GM12878 (cell line): ENCODE results near the gene HDHD3. TPM values are rescaled to one million over a fixed set of nuclear protein-coding genes. Genes with fewer than 3 reads are reported as not detected.

Experiments
- ATAC-seq: fragments of 200-7000 bp; cut with Tn5 transposase; 3 replicates; pipeline ENCODE4 v1.9.1; 2020; ENCODE audit warnings: mild to moderate bottlenecking, moderate library complexity
- BruUV-seq: library from RNA; stranded (reverse); fragments of 400-500 nt; replicated peaks from 2 replicates; lab custom pipeline; 2021; lab: Mats Ljungman, UMichigan
- CTCF ChIA-PET: fragments of 300-600 bp; sonication (Branson Sonifier 250); formaldehyde crosslinking; extraction: SDS; loops from one replicate; lab custom pipeline; 2021; ENCODE audit warnings: inconsistent platforms; lab: Yijun Ruan, JAX
- POLR2A ChIA-PET: fragments of 350-600 bp; formaldehyde crosslinking; extraction: SDS; loops from one replicate; lab custom pipeline; 2021; ENCODE audit warnings: inconsistent platforms; lab: Charles Lee
- RAD21 ChIA-PET: fragments of 300-600 bp; sonication (Branson Sonifier 250); formaldehyde crosslinking; loops from one replicate; lab custom pipeline; 2023; ENCODE audit warnings: antibody characterized with exemption; ENCODE audit not compliant: unreplicated experiment; lab: Charles Lee
- SMC1A ChIA-PET: fragments of 300-600 bp; sonication (Branson Sonifier 250); formaldehyde crosslinking; loops from one replicate; lab custom pipeline; 2023; ENCODE audit not compliant: unreplicated experiment, uncharacterized antibody; lab: Charles Lee
- DNase-seq: peaks from one replicate; pipeline ENCODE4 v3.0.0-alpha.2; 2011; ENCODE audit warnings: low read depth, low spot score
- FAIRE-seq: peaks from 3 replicates; lab custom pipeline; 2011; peaks lifted over from hg19 to GRCh38; lab: Jason Lieb, UNC
- H2AFZ ChIP-seq: 2 replicates; pipeline ENCODE4 v1.6.0; 2011; ENCODE audit warnings: low read depth, low read length, control low read depth; ENCODE audit not compliant: control insufficient read depth
- H3K27ac ChIP-seq: 2 replicates; pipeline ENCODE4 v1.5.1; 2011; ENCODE audit warnings: control low read depth; ENCODE audit not compliant: control insufficient read depth, insufficient read depth
- H3K27me3 ChIP-seq, 2 experiments: replicated peaks in 1 of 2; 2 replicates each; pipeline versions ENCODE4 v1.6.0 to v1.6.1; 2011; ENCODE audit warnings: low read length in 1 of 2; ENCODE audit not compliant: control insufficient read depth in 2 of 2, insufficient read depth in 2 of 2
- H3K36me3 ChIP-seq, 2 experiments: 2 replicates each; pipeline ENCODE4 v1.5.1; 2011; ENCODE audit warnings: low read length in 1 of 2; ENCODE audit not compliant: control insufficient read depth in 2 of 2, insufficient read depth in 2 of 2
- H3K4me1 ChIP-seq: 2 replicates; pipeline ENCODE4 v1.6.1; 2011; ENCODE audit warnings: mild to moderate bottlenecking, low read length, moderate library complexity, mixed read lengths; ENCODE audit not compliant: control insufficient read depth, insufficient read depth
- H3K4me2 ChIP-seq: 2 replicates; pipeline ENCODE4 v1.6.0; 2011; ENCODE audit warnings: control low read depth; ENCODE audit not compliant: control insufficient read depth, insufficient read depth
- H3K4me3 ChIP-seq: fragments of 200-600 bp; sonication (generic); 2 replicates; pipeline ENCODE4 v1.5.1; 2016
- H3K79me2 ChIP-seq: 2 replicates; pipeline ENCODE4 v1.6.0; 2011; ENCODE audit warnings: low read length; ENCODE audit not compliant: control insufficient read depth, insufficient read depth
- H3K9ac ChIP-seq: 2 replicates; pipeline ENCODE4 v1.8.0; 2011; ENCODE audit warnings: low read length, control low read depth, mixed read lengths; ENCODE audit not compliant: control insufficient read depth, insufficient read depth
- H3K9me3 ChIP-seq: replicated peaks from 3 replicates; pipeline ENCODE4 v1.5.1; 2011; ENCODE audit warnings: mild to moderate bottlenecking, low read length; ENCODE audit not compliant: control insufficient read depth, insufficient read depth
- H4K20me1 ChIP-seq: 2 replicates; pipeline ENCODE4 v1.6.0; 2011; ENCODE audit not compliant: control insufficient read depth, insufficient read depth
- BCL3 ChIP-seq: IDR thresholded peaks from 2 replicates; pipeline ENCODE4 v1.6.1; 2011; ENCODE audit warnings: borderline replicate concordance, low read depth, mild to moderate bottlenecking, moderate library complexity, low read length; ENCODE audit not compliant: insufficient read depth, poor library complexity, severe bottlenecking
- CHD4 ChIP-seq: fragments of 200-600 bp; sonication (generic); IDR thresholded peaks from 2 replicates; pipeline ENCODE4 v1.6.1; 2016; ENCODE audit warnings: mild to moderate bottlenecking
- ETV6 ChIP-seq, 2 experiments: fragments of 450-650 bp in 1 of 2; IDR thresholded peaks in 1 of 2; conservative IDR thresholded peaks in 1 of 2; 2 replicates each; pipeline ENCODE4 v1.6.1; 2014; ENCODE audit warnings: antibody characterized with exemption in 1 of 2, borderline replicate concordance in 1 of 2, low read depth in 1 of 2, mild to moderate bottlenecking in 1 of 2, moderate library complexity in 1 of 2
- FOXK2 ChIP-seq: fragments of 450-650 bp; IDR thresholded peaks from 2 replicates; pipeline ENCODE4 v1.6.1; 2017; ENCODE audit warnings: mild to moderate bottlenecking, moderate library complexity
- MTA3 ChIP-seq: IDR thresholded peaks from 2 replicates; pipeline ENCODE4 v1.6.1; 2012; ENCODE audit warnings: low read length, inconsistent platforms, borderline replicate concordance
- MYC ChIP-seq: IDR thresholded peaks from 2 replicates; pipeline ENCODE4 v1.6.1; 2011; ENCODE audit warnings: mild to moderate bottlenecking, low read length, moderate library complexity, inconsistent platforms; ENCODE audit not compliant: insufficient read depth, insufficient replicate concordance, insufficient read length, severe bottlenecking
- NFIC ChIP-seq: IDR thresholded peaks from 2 replicates; pipeline ENCODE4 v1.6.1; 2012; ENCODE audit warnings: low read depth, mild to moderate bottlenecking, inconsistent platforms, low read length, moderate library complexity
- NFYB ChIP-seq: IDR thresholded peaks from 2 replicates; pipeline ENCODE4 v1.6.1; 2011; ENCODE audit warnings: low read depth, mild to moderate bottlenecking, low read length, improper control_type of control experiment, moderate library complexity; ENCODE audit not compliant: insufficient read depth
- SIN3A ChIP-seq: IDR thresholded peaks from 2 replicates; pipeline ENCODE4 v1.6.1; 2012; ENCODE audit warnings: low read depth, low read length, improper control_type of control experiment
- STAT1 ChIP-seq: fragments of 450-650 bp; conservative IDR thresholded peaks from 2 replicates; pipeline ENCODE4 v1.6.1; 2014; ENCODE audit warnings: antibody characterized with exemption, mild to moderate bottlenecking
- ZBTB11 ChIP-seq: fragments of 450-650 bp; formaldehyde crosslinking; IDR thresholded peaks from 2 replicates; pipeline ENCODE4 v1.5.0; 2022; ENCODE audit warnings: mild to moderate bottlenecking, missing genetic modification characterization
- ZZZ3 ChIP-seq: IDR thresholded peaks from 2 replicates; pipeline ENCODE4 v1.6.1; 2011; ENCODE audit warnings: low read depth; ENCODE audit not compliant: control insufficient read depth, insufficient read length
- WGBS: methylation state at CpG from one replicate; pipeline ENCODE4 v1.1.6; 2016; ENCODE audit warnings: low lambda C conversion rate; ENCODE audit not compliant: insufficient replicate concordance, insufficient coverage; ENCODE audit errors: missing lambda C conversion rate; 5-methylcytosine and 5-hydroxymethylcytosine counted together
- in situ Hi-C: fragments of 300-500 bp; cut with MboI; formaldehyde crosslinking; loops from 9 replicates; pipeline ENCODE4 v1.14.3; 2018; ENCODE audit warnings: mixed read lengths
- intact Hi-C: fragments of 100-400 bp; cut with micrococcal nuclease; formaldehyde crosslinking; loops from one replicate; pipeline ENCODE4 v1.14.2; 2022; ENCODE audit not compliant: unreplicated experiment
- polyA plus RNA-seq, 11 experiments: library from polyadenylated mRNA; depleted of rRNA in 4 of 11; unstranded in 6 of 11; stranded (reverse) in 5 of 11; fragments of >200 nt; fragmentation: Nextera tagmentation in 4 of 11; fragmentation: Illumina TruSeq in 1 of 11; extraction: Ambion mirVana in 4 of 11; extraction: Trizol in 1 of 11; gene quantifications; 1 replicate in 1 of 11; 2 replicates in 10 of 11; pipeline versions ENCODE4 v1.2.1 to v1.2.3, GENCODE V29; 2011 to 2016; ENCODE audit warnings: inconsistent platforms in 2 of 11, missing spikeins in 2 of 11, low read depth in 1 of 11
- total RNA-seq, 4 experiments: library from RNA; depleted of rRNA in 3 of 4; stranded (reverse); fragments of >200 nt in 3 of 4; fragmentation: Illumina TruSeq in 1 of 4; extraction: Trizol in 1 of 4; gene quantifications; 2 replicates each; pipeline versions ENCODE4 v1.2.1 to v1.2.3, GENCODE V29; 2013 to 2021

The HDHD3 gene
- total and polyA plus RNA-seq, 10 of the 15 experiments (the other 5 are each of a cell fraction or from before 2014, with no cell fraction given): 1.3 to 29.4 (median 17.9) TPM

- TF ChIP-seq MYC: no peak
- TF ChIP-seq NFIC: no peak
- no peak for TF ChIP-seq ZZZ3
- no peak for TF ChIP-seq FOXK2
- TF ChIP-seq CHD4: no peak
- no peak for TF ChIP-seq ZBTB11 (CRISPR knock-in tag)
- no peak for TF ChIP-seq STAT1
- TF ChIP-seq, all 136 proteins: peak for 0
Measured at GRCh38 chr9:113337714-113338113, 39.1 kb downstream of the HDHD3 start (continued).

- H4K20me1 ChIP-seq: no peaks in the 10 kb centered on the region
- BruUV-seq: no TSS peak
- no peaks in the 10 kb centered on the region for H3K27me3 ChIP-seq
- no peak overlapping the region for H3K27ac ChIP-seq
- H2AFZ ChIP-seq: no peak overlapping the region
- CTCF ChIA-PET: no interaction called here
- no peak for FAIRE-seq
- H3K9me3 ChIP-seq: no peaks in the 10 kb centered on the region
- H3K4me3 ChIP-seq: no peak overlapping the region
- WGBS: 39% methylated on average over 4 of the region's 4 CpGs
- H3K9ac ChIP-seq: no peak overlapping the region
- H3K79me2 ChIP-seq: no peaks in the 10 kb centered on the region
- SMC1A ChIA-PET: no interaction called here
- DNase-seq: no peak
- RAD21 ChIA-PET: no interaction called here
- no peak for ATAC-seq
- no peaks in the 10 kb centered on the region for H3K36me3 ChIP-seq
- in situ Hi-C loops: no loop called here
- H3K4me1 ChIP-seq: 0 out of 2 replicates have a peak, but pooled peaks cover 2% of the 10 kb centered on the region
- POLR2A ChIA-PET: interaction anchor here (0.5 kb wide), 1 partner anchor 43 kb away, joined by 3 read pairs; no protein-coding TSS in a partner anchor
- intact Hi-C loops: no loop called here
- no peak overlapping the region for H3K4me2 ChIP-seq
- TF ChIP-seq BCL3: no peak
- no peak for TF ChIP-seq MTA3
- TF ChIP-seq ETV6 (conservative IDR thresholded peaks at IDR 0.05 in 1 of 2, IDR thresholded peaks at IDR 0.05 in 1 of 2; ENCODE audit: borderline replicate concordance in 1 of 2, low read depth in 1 of 2): no peak
- TF ChIP-seq SIN3A: no peak
- no peak for TF ChIP-seq ZBTB11 (CRISPR knock-in tag)
- TF ChIP-seq NFYB: no peak
Measured at GRCh38 chr9:113331780-113332179, 45.0 kb downstream of the HDHD3 start.
